ENCODE measurements around the gene PAIP1.
"Not testable (repeated sequence)": the region's sequence is repeated elsewhere in the genome, so short reads cannot be mapped to it uniquely, and the experiment has no call there.

PAIP1 gene

DNA sequence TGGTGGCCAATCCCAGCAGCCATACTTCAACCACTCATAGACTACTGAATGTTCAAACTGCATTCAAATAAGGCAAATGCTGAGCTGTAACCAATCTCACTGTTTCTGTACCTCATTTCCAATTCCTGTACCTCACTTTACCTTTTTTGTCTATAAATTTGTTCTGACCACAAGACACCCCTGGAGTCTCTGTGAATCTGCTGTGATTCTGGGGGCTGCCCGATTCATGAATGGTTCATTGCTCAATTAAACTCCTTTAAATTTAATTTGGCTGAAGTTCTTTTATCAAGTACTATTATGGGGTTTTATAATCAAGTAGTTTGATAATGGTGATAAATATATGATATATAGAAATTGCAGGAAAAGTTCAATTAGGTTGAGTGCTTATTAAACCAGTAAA is 42.0 kb upstream of the PAIP1 start:
- not testable (repeated sequence) for DNase-seq; H3K23ac ChIP-seq (ENCODE audit: low read length in 2 of 2); H2AK5ac ChIP-seq (ENCODE audit: low read length, severe bottlenecking); H3K9ac ChIP-seq (ENCODE audit: low read length); H2BK120ac ChIP-seq (ENCODE audit: low read depth, low read length); H4K91ac ChIP-seq (ENCODE audit: low read length); H3K4me3 ChIP-seq (ENCODE audit: insufficient read depth in 1 of 2, low read depth in 1 of 2, low read length in 2 of 2); H3K27me3 ChIP-seq (ENCODE audit: control insufficient read depth in 1 of 2, insufficient read depth in 1 of 2, low read length in 2 of 2); H3K9me3 ChIP-seq (ENCODE audit: control insufficient read depth, low read length); H2BK12ac ChIP-seq (ENCODE audit: low read length in 2 of 2); H3K27ac ChIP-seq (ENCODE audit: low read length, poor library complexity, severe bottlenecking); H2BK15ac ChIP-seq (ENCODE audit: low read depth, poor library complexity, severe bottlenecking); H3K4ac ChIP-seq (ENCODE audit: low read depth in 1 of 2, low read length in 2 of 2); H3K4me2 ChIP-seq (ENCODE audit: low read length, poor library complexity, severe bottlenecking); H2AFZ ChIP-seq (ENCODE audit: low read depth, low read length); H3K36me3 ChIP-seq (ENCODE audit: control insufficient read depth in 1 of 2, insufficient read depth in 2 of 2, low read depth in 1 of 2, low read length in 2 of 2); H3K14ac ChIP-seq (ENCODE audit: low read length in 2 of 2); H3K4me1 ChIP-seq (ENCODE audit: control insufficient read depth, insufficient read depth, low read depth, low read length); H3K18ac ChIP-seq (ENCODE audit: low read depth in 1 of 2, low read length in 2 of 2); H4K8ac ChIP-seq (ENCODE audit: low read length); H2BK5ac ChIP-seq (ENCODE audit: low read depth, low read length, poor library complexity, severe bottlenecking)
- H3K79me1 ChIP-seq (replicated peaks; ENCODE audit: low read length, poor library complexity, severe bottlenecking) = peaks cover 18% of the 10 kb centered on the region
- WGBS = no CpG with 5 or more reads among the region's 1 CpG

DNA sequence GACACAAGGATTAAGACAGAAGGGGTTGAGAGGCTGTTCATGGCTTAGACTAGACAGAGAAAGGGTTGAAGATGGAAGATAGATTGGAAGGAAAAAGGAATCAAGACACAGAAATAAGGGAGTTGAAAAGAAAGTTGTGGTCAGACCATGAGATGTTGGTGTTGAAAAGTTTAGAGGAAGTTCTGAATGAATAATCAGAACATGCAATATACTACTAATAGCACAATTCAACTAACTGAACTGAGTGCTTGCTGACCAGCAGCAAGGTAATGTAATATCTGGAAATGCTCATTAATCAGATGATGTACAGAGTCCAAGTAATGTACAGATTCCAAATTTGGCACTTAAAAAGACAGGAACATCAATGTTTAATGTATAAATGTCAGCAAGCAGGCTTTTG is 35.5 kb upstream of the PAIP1 start:
- no peak overlapping the region for H2BK15ac ChIP-seq (ENCODE audit: low read depth, poor library complexity, severe bottlenecking)
- no peak overlapping the region for H3K4me3 ChIP-seq (ENCODE audit: insufficient read depth in 1 of 2, low read depth in 1 of 2, low read length in 2 of 2)
- H3K79me1 ChIP-seq (replicated peaks; ENCODE audit: low read length, poor library complexity, severe bottlenecking) = peaks cover 11% of the 10 kb centered on the region
- no peak overlapping the region for H3K9ac ChIP-seq (ENCODE audit: low read length)
- no peak overlapping the region for H4K8ac ChIP-seq (ENCODE audit: low read length)
- no peak for DNase-seq
- no peak overlapping the region for H3K18ac ChIP-seq (ENCODE audit: low read depth in 1 of 2, low read length in 2 of 2)
- H3K27me3 ChIP-seq (ENCODE audit: control insufficient read depth in 1 of 2, insufficient read depth in 1 of 2, low read length in 2 of 2) = no peaks in the 10 kb centered on the region
- no peak overlapping the region for H3K4ac ChIP-seq (ENCODE audit: low read depth in 1 of 2, low read length in 2 of 2)
- H2BK12ac ChIP-seq (ENCODE audit: low read length in 2 of 2) = no peak overlapping the region
- no peak overlapping the region for H2BK5ac ChIP-seq (ENCODE audit: low read depth, low read length, poor library complexity, severe bottlenecking)
- H3K9me3 ChIP-seq (ENCODE audit: control insufficient read depth, low read length) = no peaks in the 10 kb centered on the region
- H3K14ac ChIP-seq (ENCODE audit: low read length in 2 of 2) = no peak overlapping the region
- no peaks in the 10 kb centered on the region for H3K36me3 ChIP-seq (ENCODE audit: control insufficient read depth in 1 of 2, insufficient read depth in 2 of 2, low read depth in 1 of 2, low read length in 2 of 2)
- no peak overlapping the region for H2AK5ac ChIP-seq (ENCODE audit: low read length, severe bottlenecking)
- H2AFZ ChIP-seq (ENCODE audit: low read depth, low read length) = no peak overlapping the region
- H3K4me1 ChIP-seq (ENCODE audit: control insufficient read depth, insufficient read depth, low read depth, low read length) = no peaks in the 10 kb centered on the region
- no peak overlapping the region for H2BK120ac ChIP-seq (ENCODE audit: low read depth, low read length)
- no peak overlapping the region for H3K4me2 ChIP-seq (ENCODE audit: low read length, poor library complexity, severe bottlenecking)
- no peak overlapping the region for H4K91ac ChIP-seq (ENCODE audit: low read length)
- no peak overlapping the region for H3K23ac ChIP-seq (ENCODE audit: low read length in 2 of 2)
- no peak overlapping the region for H3K27ac ChIP-seq (ENCODE audit: low read length, poor library complexity, severe bottlenecking)

DNA sequence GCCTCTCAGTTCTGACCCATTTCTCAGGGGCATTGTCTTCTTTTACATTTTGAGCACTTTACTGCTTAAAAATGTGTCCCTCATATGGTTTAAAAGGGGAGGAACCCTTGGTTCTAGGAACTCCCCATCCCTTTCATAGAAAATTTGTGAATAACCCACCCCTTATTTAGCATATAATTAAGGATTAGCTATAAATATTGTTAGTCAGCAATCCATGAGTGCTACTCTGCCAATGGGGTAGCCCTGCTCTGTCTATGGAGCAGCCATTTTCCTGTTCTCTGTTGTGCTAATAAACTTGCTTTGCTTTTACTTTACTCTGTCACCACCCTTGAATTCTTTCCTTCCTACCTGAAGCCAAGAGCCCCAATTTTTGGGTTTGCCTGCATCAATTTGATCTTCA is 33.8 kb upstream of the PAIP1 start:
- Histone ChIP-seq H3K4me2 (ENCODE audit: low read length, poor library complexity, severe bottlenecking) (no peak overlapping the region), H3K23ac (ENCODE audit: low read length in 2 of 2) (no peak overlapping the region)

DNA sequence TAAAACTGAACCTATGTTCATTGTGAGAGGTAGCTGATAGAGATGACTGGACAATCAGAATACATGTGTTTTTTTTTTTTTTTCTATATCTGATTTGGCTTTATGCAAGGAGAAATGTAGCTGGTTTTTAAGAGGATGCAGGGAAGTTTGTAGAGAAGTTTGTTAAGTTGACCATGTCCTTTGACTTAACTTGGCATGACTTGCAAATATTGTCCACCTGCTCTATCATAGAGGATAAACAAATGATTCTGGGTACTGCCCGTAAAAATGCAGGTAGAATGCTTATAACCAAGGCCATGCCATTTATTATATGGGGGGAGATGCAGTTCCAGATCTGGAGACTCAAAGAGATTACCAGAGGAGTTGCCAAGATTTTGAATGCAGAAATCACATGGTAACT is 32.4 kb upstream of the PAIP1 start:
- no peak overlapping the region for H2BK120ac ChIP-seq (ENCODE audit: low read depth, low read length)
- H3K9ac ChIP-seq (ENCODE audit: low read length) = no peak overlapping the region
- H3K4me3 ChIP-seq (ENCODE audit: insufficient read depth in 1 of 2, low read depth in 1 of 2, low read length in 2 of 2) = no peak overlapping the region
- no peak overlapping the region for H3K27ac ChIP-seq (ENCODE audit: low read length, poor library complexity, severe bottlenecking)
- H4K8ac ChIP-seq (ENCODE audit: low read length) = no peak overlapping the region
- no peak overlapping the region for H4K91ac ChIP-seq (ENCODE audit: low read length)
- H2AK5ac ChIP-seq (ENCODE audit: low read length, severe bottlenecking) = no peak overlapping the region
- no peak overlapping the region for H2BK12ac ChIP-seq (ENCODE audit: low read length in 2 of 2)
- H3K4me1 ChIP-seq (ENCODE audit: control insufficient read depth, insufficient read depth, low read depth, low read length) = no peaks in the 10 kb centered on the region
- no peak overlapping the region for H3K14ac ChIP-seq (ENCODE audit: low read length in 2 of 2)
- H3K23ac ChIP-seq (ENCODE audit: low read length in 2 of 2) = no peak overlapping the region
- H3K79me1 ChIP-seq (replicated peaks; ENCODE audit: low read length, poor library complexity, severe bottlenecking) = peaks cover 14% of the 10 kb centered on the region
- H3K18ac ChIP-seq (ENCODE audit: low read depth in 1 of 2, low read length in 2 of 2) = no peak overlapping the region
- H3K4me2 ChIP-seq (ENCODE audit: low read length, poor library complexity, severe bottlenecking) = no peak overlapping the region
- H3K27me3 ChIP-seq (ENCODE audit: control insufficient read depth in 1 of 2, insufficient read depth in 1 of 2, low read length in 2 of 2) = no peaks in the 10 kb centered on the region
- H3K9me3 ChIP-seq (ENCODE audit: control insufficient read depth, low read length) = no peaks in the 10 kb centered on the region
- no peak overlapping the region for H2BK15ac ChIP-seq (ENCODE audit: low read depth, poor library complexity, severe bottlenecking)
- WGBS = 94% methylated on average over 1 of the region's 1 CpG
- H3K36me3 ChIP-seq (ENCODE audit: control insufficient read depth in 1 of 2, insufficient read depth in 2 of 2, low read depth in 1 of 2, low read length in 2 of 2) = no peaks in the 10 kb centered on the region
- no peak overlapping the region for H2AFZ ChIP-seq (ENCODE audit: low read depth, low read length)
- DNase-seq = no peak
- H2BK5ac ChIP-seq (ENCODE audit: low read depth, low read length, poor library complexity, severe bottlenecking) = no peak overlapping the region
- H3K4ac ChIP-seq (ENCODE audit: low read depth in 1 of 2, low read length in 2 of 2) = no peak overlapping the region

More for the DNA sequence above, 33.8 kb upstream of the PAIP1 start:
- no peak for DNase-seq
- Histone ChIP-seq H2BK15ac (ENCODE audit: low read depth, poor library complexity, severe bottlenecking) (no peak overlapping the region), H3K27ac (ENCODE audit: low read length, poor library complexity, severe bottlenecking) (no peak overlapping the region), H3K79me1 (replicated peaks; ENCODE audit: low read length, poor library complexity, severe bottlenecking) (peaks cover 11% of the 10 kb centered on the region), H4K91ac (ENCODE audit: low read length) (no peak overlapping the region), H3K14ac (ENCODE audit: low read length in 2 of 2) (no peak overlapping the region), H3K4me1 (ENCODE audit: control insufficient read depth, insufficient read depth, low read depth, low read length) (no peaks in the 10 kb centered on the region), H2BK12ac (ENCODE audit: low read length in 2 of 2) (no peak overlapping the region), H3K9ac (ENCODE audit: low read length) (no peak overlapping the region), H2BK5ac (ENCODE audit: low read depth, low read length, poor library complexity, severe bottlenecking) (no peak overlapping the region), H3K27me3 (ENCODE audit: control insufficient read depth in 1 of 2, insufficient read depth in 1 of 2, low read length in 2 of 2) (no peaks in the 10 kb centered on the region), H3K4me3 (ENCODE audit: insufficient read depth in 1 of 2, low read depth in 1 of 2, low read length in 2 of 2) (no peak overlapping the region), H3K36me3 (ENCODE audit: control insufficient read depth in 1 of 2, insufficient read depth in 2 of 2, low read depth in 1 of 2, low read length in 2 of 2) (no peaks in the 10 kb centered on the region), H3K9me3 (ENCODE audit: control insufficient read depth, low read length) (no peaks in the 10 kb centered on the region), H2AK5ac (ENCODE audit: low read length, severe bottlenecking) (no peak overlapping the region), H3K18ac (ENCODE audit: low read depth in 1 of 2, low read length in 2 of 2) (no peak overlapping the region), H3K4ac (ENCODE audit: low read depth in 1 of 2, low read length in 2 of 2) (no peak overlapping the region), H4K8ac (ENCODE audit: low read length) (no peak overlapping the region), H2AFZ (ENCODE audit: low read depth, low read length) (no peak overlapping the region), H2BK120ac (ENCODE audit: low read depth, low read length) (no peak overlapping the region)
